GM12878 (cell line): ENCODE results near the gene SH2D6. TPM values are rescaled to one million over a fixed set of nuclear protein-coding genes. Genes with fewer than 3 reads are reported as not detected.

Experiments used
- ATAC-seq: fragments of 200-7000 bp; cut with Tn5 transposase; 3 replicates; pipeline ENCODE4 v1.9.1; 2020; ENCODE audit warnings: mild to moderate bottlenecking, moderate library complexity
- BruUV-seq: library from RNA; stranded (reverse); fragments of 400-500 nt; replicated peaks from 2 replicates; lab custom pipeline; 2021; lab: Mats Ljungman, UMichigan
- CTCF ChIA-PET: fragments of 300-600 bp; sonication (Branson Sonifier 250); formaldehyde crosslinking; extraction: SDS; loops from one replicate; lab custom pipeline; 2021; ENCODE audit warnings: inconsistent platforms; lab: Yijun Ruan, JAX
- POLR2A ChIA-PET: fragments of 350-600 bp; formaldehyde crosslinking; extraction: SDS; loops from one replicate; lab custom pipeline; 2021; ENCODE audit warnings: inconsistent platforms; lab: Charles Lee
- RAD21 ChIA-PET: fragments of 300-600 bp; sonication (Branson Sonifier 250); formaldehyde crosslinking; loops from one replicate; lab custom pipeline; 2023; ENCODE audit warnings: antibody characterized with exemption; ENCODE audit not compliant: unreplicated experiment; lab: Charles Lee
- SMC1A ChIA-PET: fragments of 300-600 bp; sonication (Branson Sonifier 250); formaldehyde crosslinking; loops from one replicate; lab custom pipeline; 2023; ENCODE audit not compliant: unreplicated experiment, uncharacterized antibody; lab: Charles Lee
- DNase-seq: peaks from one replicate; pipeline ENCODE4 v3.0.0-alpha.2; 2011; ENCODE audit warnings: low read depth, low spot score
- FAIRE-seq: peaks from 3 replicates; lab custom pipeline; 2011; peaks lifted over from hg19 to GRCh38; lab: Jason Lieb, UNC
- H2AFZ ChIP-seq: 2 replicates; pipeline ENCODE4 v1.6.0; 2011; ENCODE audit warnings: low read depth, low read length, control low read depth; ENCODE audit not compliant: control insufficient read depth
- H3K27ac ChIP-seq: 2 replicates; pipeline ENCODE4 v1.5.1; 2011; ENCODE audit warnings: control low read depth; ENCODE audit not compliant: control insufficient read depth, insufficient read depth
- H3K27me3 ChIP-seq, 2 experiments: replicated peaks in 1 of 2; 2 replicates each; pipeline versions ENCODE4 v1.6.0 to v1.6.1; 2011; ENCODE audit warnings: low read length in 1 of 2; ENCODE audit not compliant: control insufficient read depth in 2 of 2, insufficient read depth in 2 of 2
- H3K36me3 ChIP-seq, 2 experiments: 2 replicates each; pipeline ENCODE4 v1.5.1; 2011; ENCODE audit warnings: low read length in 1 of 2; ENCODE audit not compliant: control insufficient read depth in 2 of 2, insufficient read depth in 2 of 2
- H3K4me1 ChIP-seq: 2 replicates; pipeline ENCODE4 v1.6.1; 2011; ENCODE audit warnings: mild to moderate bottlenecking, low read length, moderate library complexity, mixed read lengths; ENCODE audit not compliant: control insufficient read depth, insufficient read depth
- H3K4me2 ChIP-seq: 2 replicates; pipeline ENCODE4 v1.6.0; 2011; ENCODE audit warnings: control low read depth; ENCODE audit not compliant: control insufficient read depth, insufficient read depth
- H3K4me3 ChIP-seq: fragments of 200-600 bp; sonication (generic); 2 replicates; pipeline ENCODE4 v1.5.1; 2016
- H3K79me2 ChIP-seq: 2 replicates; pipeline ENCODE4 v1.6.0; 2011; ENCODE audit warnings: low read length; ENCODE audit not compliant: control insufficient read depth, insufficient read depth
- H3K9ac ChIP-seq: 2 replicates; pipeline ENCODE4 v1.8.0; 2011; ENCODE audit warnings: low read length, control low read depth, mixed read lengths; ENCODE audit not compliant: control insufficient read depth, insufficient read depth
- H3K9me3 ChIP-seq: replicated peaks from 3 replicates; pipeline ENCODE4 v1.5.1; 2011; ENCODE audit warnings: mild to moderate bottlenecking, low read length; ENCODE audit not compliant: control insufficient read depth, insufficient read depth
- H4K20me1 ChIP-seq: 2 replicates; pipeline ENCODE4 v1.6.0; 2011; ENCODE audit not compliant: control insufficient read depth, insufficient read depth
- RELA ChIP-seq: fragments of 450-650 bp; IDR thresholded peaks from 2 replicates; pipeline ENCODE4 v1.8.0; 2014; ENCODE audit warnings: borderline replicate concordance; ENCODE audit not compliant: partially characterized antibody
- SREBF1 ChIP-seq: IDR thresholded peaks from 2 replicates; pipeline ENCODE4 v1.6.1; 2012; ENCODE audit warnings: mild to moderate bottlenecking, low read length
- TCF3 ChIP-seq: IDR thresholded peaks from 2 replicates; pipeline ENCODE4 v1.6.1; 2012; ENCODE audit warnings: low read depth, mild to moderate bottlenecking, low read length, borderline replicate concordance; ENCODE audit not compliant: insufficient read depth
- TCF7 ChIP-seq: IDR thresholded peaks from 2 replicates; pipeline ENCODE4 v1.6.1; 2014; ENCODE audit warnings: antibody characterized with exemption, borderline replicate concordance
- WGBS: methylation state at CpG from one replicate; pipeline ENCODE4 v1.1.6; 2016; ENCODE audit warnings: low lambda C conversion rate; ENCODE audit not compliant: insufficient replicate concordance, insufficient coverage; ENCODE audit errors: missing lambda C conversion rate; 5-methylcytosine and 5-hydroxymethylcytosine counted together
- in situ Hi-C: fragments of 300-500 bp; cut with MboI; formaldehyde crosslinking; loops from 9 replicates; pipeline ENCODE4 v1.14.3; 2018; ENCODE audit warnings: mixed read lengths
- intact Hi-C: fragments of 100-400 bp; cut with micrococcal nuclease; formaldehyde crosslinking; loops from one replicate; pipeline ENCODE4 v1.14.2; 2022; ENCODE audit not compliant: unreplicated experiment
- polyA plus RNA-seq, 11 experiments: library from polyadenylated mRNA; depleted of rRNA in 4 of 11; unstranded in 6 of 11; stranded (reverse) in 5 of 11; fragments of >200 nt; fragmentation: Nextera tagmentation in 4 of 11; fragmentation: Illumina TruSeq in 1 of 11; extraction: Ambion mirVana in 4 of 11; extraction: Trizol in 1 of 11; gene quantifications; 1 replicate in 1 of 11; 2 replicates in 10 of 11; pipeline versions ENCODE4 v1.2.1 to v1.2.3, GENCODE V29; 2011 to 2016; ENCODE audit warnings: inconsistent platforms in 2 of 11, missing spikeins in 2 of 11, low read depth in 1 of 11
- total RNA-seq, 4 experiments: library from RNA; depleted of rRNA in 3 of 4; stranded (reverse); fragments of >200 nt in 3 of 4; fragmentation: Illumina TruSeq in 1 of 4; extraction: Trizol in 1 of 4; gene quantifications; 2 replicates each; pipeline versions ENCODE4 v1.2.1 to v1.2.3, GENCODE V29; 2013 to 2021
- TF ChIP-seq, protein P1 (sequence below): fragments of 450-650 bp; IDR thresholded peaks from 2 replicates; pipeline ENCODE4 v1.6.1; 2017; ENCODE audit warnings: mild to moderate bottlenecking, moderate library complexity

The SH2D6 gene
- total and polyA plus RNA-seq, 10 of the 15 experiments (the other 5 are each of a cell fraction or from before 2014, with no cell fraction given), result 0.23 to 0.59 (median 0.34) TPM; not detected in 6

DNA sequence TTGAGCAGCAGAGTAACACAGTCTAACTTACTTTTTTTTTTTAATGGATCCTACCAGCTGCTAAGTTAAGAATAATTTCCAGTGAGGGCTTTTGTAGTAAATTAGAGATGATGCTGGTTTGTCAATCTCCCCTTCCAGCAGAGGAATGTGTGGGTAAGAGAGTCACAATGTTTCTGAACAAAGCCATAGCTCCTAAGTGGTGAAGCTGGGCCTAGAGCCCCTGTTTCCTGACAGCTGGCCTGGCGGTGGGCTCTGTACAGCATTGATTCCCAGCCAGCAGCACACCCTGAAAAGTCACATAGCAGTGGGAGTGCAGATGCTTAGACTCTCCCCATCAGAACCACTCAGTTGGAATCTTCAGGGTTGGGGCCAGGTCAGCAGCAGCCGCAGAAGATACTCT lies 32.8 kb upstream of the SH2D6 start:
- Histone ChIP-seq H3K27me3 (no peaks in the 10 kb centered on the region), H3K79me2 (no peaks in the 10 kb centered on the region), H2AFZ (no peak overlapping the region), H3K27ac (no peak overlapping the region), H3K9me3 (no peaks in the 10 kb centered on the region), H4K20me1 (no peaks in the 10 kb centered on the region), H3K9ac (no peak overlapping the region), H3K4me1 (no peaks in the 10 kb centered on the region), H3K4me3 (no peak overlapping the region), H3K4me2 (no peak overlapping the region), H3K36me3 (peaks cover 3 to 4% of the 10 kb centered on the region in 2 experiments)
- POLR2A ChIA-PET, result interaction anchor here (0.7 to 0.9 kb wide), 2 partner anchors 15 to 20 kb away, joined by 3 to 6 read pairs; no protein-coding TSS in a partner anchor
- ATAC-seq (no peak), DNase-seq (no peak), FAIRE-seq (no peak)
- in situ Hi-C loops (no loop called here), intact Hi-C loops (no loop called here)
- TF ChIP-seq SREBF1 (no peak), RELA (no peak)
- CTCF ChIA-PET, result interaction anchor here (0.6 to 1.1 kb wide), 2 partner anchors 34 to 208 kb away, joined by 3 read pairs; no protein-coding TSS in a partner anchor
- WGBS, result 100% methylated on average over 2 of the region's 2 CpGs
- RAD21 ChIA-PET, result no interaction called here
- SMC1A ChIA-PET, result no interaction called here
- no TSS peak for BruUV-seq

DNA sequence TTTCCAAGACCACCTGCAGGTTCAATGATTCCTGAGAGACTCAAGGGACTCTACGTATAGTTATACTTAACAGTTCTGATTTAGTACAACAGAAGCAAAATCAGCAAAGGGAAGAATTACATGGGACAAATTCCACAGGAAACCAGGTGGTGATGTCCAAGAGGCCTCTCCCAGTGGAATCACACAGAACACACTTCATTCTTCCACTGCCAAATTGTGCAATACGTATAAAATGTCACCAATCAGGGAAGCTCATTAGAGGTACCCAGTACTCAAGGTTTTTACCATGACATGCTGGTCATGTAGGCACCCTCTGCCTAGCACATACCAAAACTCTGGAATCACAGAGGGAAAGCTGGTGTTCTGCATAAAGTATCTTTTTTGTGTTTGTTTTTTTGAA lies 30.8 kb upstream of the SH2D6 start:
- Histone ChIP-seq H3K4me2 (no peak overlapping the region), H4K20me1 (no peaks in the 10 kb centered on the region), H3K27me3 (no peaks in the 10 kb centered on the region), H3K36me3 (peaks cover 3 to 8% of the 10 kb centered on the region in 2 experiments), H3K79me2 (no peaks in the 10 kb centered on the region), H2AFZ (no peak overlapping the region)
- no peak for DNase-seq
- BruUV-seq, result no TSS peak
- intact Hi-C loops (no loop called here), in situ Hi-C loops (no loop called here)
- WGBS, result 98% methylated on average over 2 of the region's 2 CpGs
- TF ChIP-seq, protein P1, sequence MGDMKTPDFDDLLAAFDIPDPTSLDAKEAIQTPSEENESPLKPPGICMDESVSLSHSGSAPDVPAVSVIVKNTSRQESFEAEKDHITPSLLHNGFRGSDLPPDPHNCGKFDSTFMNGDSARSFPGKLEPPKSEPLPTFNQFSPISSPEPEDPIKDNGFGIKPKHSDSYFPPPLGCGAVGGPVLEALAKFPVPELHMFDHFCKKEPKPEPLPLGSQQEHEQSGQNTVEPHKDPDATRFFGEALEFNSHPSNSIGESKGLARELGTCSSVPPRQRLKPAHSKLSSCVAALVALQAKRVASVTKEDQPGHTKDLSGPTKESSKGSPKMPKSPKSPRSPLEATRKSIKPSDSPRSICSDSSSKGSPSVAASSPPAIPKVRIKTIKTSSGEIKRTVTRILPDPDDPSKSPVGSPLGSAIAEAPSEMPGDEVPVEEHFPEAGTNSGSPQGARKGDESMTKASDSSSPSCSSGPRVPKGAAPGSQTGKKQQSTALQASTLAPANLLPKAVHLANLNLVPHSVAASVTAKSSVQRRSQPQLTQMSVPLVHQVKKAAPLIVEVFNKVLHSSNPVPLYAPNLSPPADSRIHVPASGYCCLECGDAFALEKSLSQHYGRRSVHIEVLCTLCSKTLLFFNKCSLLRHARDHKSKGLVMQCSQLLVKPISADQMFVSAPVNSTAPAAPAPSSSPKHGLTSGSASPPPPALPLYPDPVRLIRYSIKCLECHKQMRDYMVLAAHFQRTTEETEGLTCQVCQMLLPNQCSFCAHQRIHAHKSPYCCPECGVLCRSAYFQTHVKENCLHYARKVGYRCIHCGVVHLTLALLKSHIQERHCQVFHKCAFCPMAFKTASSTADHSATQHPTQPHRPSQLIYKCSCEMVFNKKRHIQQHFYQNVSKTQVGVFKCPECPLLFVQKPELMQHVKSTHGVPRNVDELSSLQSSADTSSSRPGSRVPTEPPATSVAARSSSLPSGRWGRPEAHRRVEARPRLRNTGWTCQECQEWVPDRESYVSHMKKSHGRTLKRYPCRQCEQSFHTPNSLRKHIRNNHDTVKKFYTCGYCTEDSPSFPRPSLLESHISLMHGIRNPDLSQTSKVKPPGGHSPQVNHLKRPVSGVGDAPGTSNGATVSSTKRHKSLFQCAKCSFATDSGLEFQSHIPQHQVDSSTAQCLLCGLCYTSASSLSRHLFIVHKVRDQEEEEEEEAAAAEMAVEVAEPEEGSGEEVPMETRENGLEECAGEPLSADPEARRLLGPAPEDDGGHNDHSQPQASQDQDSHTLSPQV, result no peak
- TF ChIP-seq TCF3 (no peak), TCF7 (no peak)
- TF ChIP-seq, all 136 proteins: peak for 0
- Histone ChIP-seq H3K9me3 (no peaks in the 10 kb centered on the region), H3K4me1 (peaks cover 7% of the 10 kb centered on the region), H3K27ac (no peak overlapping the region), H3K9ac (no peak overlapping the region), H3K4me3 (no peak overlapping the region)
- ChIA-PET POLR2A (no interaction called here), CTCF (interaction anchor here (1.7 to 7.0 kb wide), 2 partner anchors 154 to 162 kb away, joined by 4 to 104 read pairs; no protein-coding TSS in a partner anchor), SMC1A (interaction anchor here (0.8 to 6.6 kb wide), 2 partner anchors 31 to 164 kb away, joined by 3 to 56 read pairs; partner anchors contain the start of gene SH2D6), RAD21 (interaction anchor here (7.7 kb wide), 1 partner anchor 163 kb away, joined by 60 read pairs; no protein-coding TSS in a partner anchor)
- no peak for ATAC-seq
- no peak for FAIRE-seq
